Tibial nerve (tissue), 4 donors: ENCODE data around the gene SF3B4. TPM values are rescaled to one million over a fixed set of nuclear protein-coding genes. Genes with fewer than 3 reads are reported as not detected.
"Not testable (repeated sequence)": the region's sequence is repeated elsewhere in the genome, so short reads cannot be mapped to it uniquely, and the experiment has no call there.

Experiments used
- DNase-seq, 2 donors: peaks; one replicate each; pipeline ENCODE4 v3.0.0-alpha.2; 2019; ENCODE audit warnings: low spot score in 2 of 2
- H3K27ac ChIP-seq, 4 donors: fragments of 200-600 bp; sonication (generic) in 3 of 4; one replicate each; pipeline ENCODE4 v1.5.1; 2017 to 2019; ENCODE audit warnings: mild to moderate bottlenecking in 1 of 4
- H3K27me3 ChIP-seq, 2 donors: fragments of 200-600 bp; sonication (generic) in 1 of 2; one replicate each; pipeline versions ENCODE4 v1.5.1 to v1.6.0; 2017 to 2019
- H3K36me3 ChIP-seq, 3 donors: fragments of 200-600 bp; sonication (generic); one replicate each; pipeline ENCODE4 v1.5.1; 2018 to 2019
- H3K4me1 ChIP-seq, 4 donors: fragments of 200-600 bp; sonication (generic) in 3 of 4; one replicate each; pipeline ENCODE4 v1.5.1; 2017 to 2019
- H3K4me3 ChIP-seq, 4 donors: fragments of 200-600 bp; sonication (generic) in 3 of 4; one replicate each; pipeline ENCODE4 v1.5.1; 2017 to 2019; ENCODE audit warnings: mild to moderate bottlenecking in 1 of 4, moderate library complexity in 1 of 4
- H3K9me3 ChIP-seq, 4 donors: fragments of 200-600 bp; sonication (generic) in 3 of 4; one replicate each; pipeline ENCODE4 v1.5.1; 2017 to 2019
- CTCF ChIP-seq, 5 experiments: fragments of 200-600 bp in 3 of 5; fragments of 450-650 bp in 2 of 5; sonication (generic) in 3 of 5; IDR thresholded peaks; one replicate each; pipeline ENCODE4 v1.5.1; 2016 to 2019; ENCODE audit warnings: antibody characterized with exemption in 5 of 5, mild to moderate bottlenecking in 3 of 5, moderate library complexity in 2 of 5
- EP300 ChIP-seq, 2 donors: sonication (generic); formaldehyde crosslinking; IDR thresholded peaks; one replicate each; pipeline ENCODE4 v1.6.1; 2017; ENCODE audit warnings: antibody characterized with exemption in 2 of 2, mild to moderate bottlenecking in 1 of 2
- POLR2A ChIP-seq, 2 donors: fragments of 450-650 bp; IDR thresholded peaks; one replicate each; pipeline ENCODE4 v1.6.1; 2017; ENCODE audit warnings: antibody characterized with exemption in 2 of 2, mild to moderate bottlenecking in 2 of 2, moderate library complexity in 2 of 2
- WGBS, 2 donors: methylation state at CpG; one replicate each; pipeline ENCODE4 v1.1.5; 2018; 5-methylcytosine and 5-hydroxymethylcytosine counted together
- total RNA-seq, 4 donors: library from RNA; depleted of rRNA; stranded (reverse); fragments of >200 nt; gene quantifications; one replicate each; pipeline ENCODE4 v1.1.0, GENCODE V29; 2016

The SF3B4 gene
- total RNA-seq, 4 donors from 2014 or later = 6.3 to 14.3 (median 9.7) TPM

- H3K9me3 ChIP-seq = no peaks in the 10 kb centered on the region
- DNase-seq = no peak
- H3K36me3 ChIP-seq = no peaks in the 10 kb centered on the region
- TF ChIP-seq EP300 (IDR thresholded peaks at IDR 0.05) (no peak), CTCF (IDR thresholded peaks at IDR 0.05) (no peak), POLR2A (IDR thresholded peaks at IDR 0.05) (no peak)
- no peak overlapping the region for H3K27ac ChIP-seq
- H3K27me3 ChIP-seq = no peaks in the 10 kb centered on the region
- no peak overlapping the region for H3K4me3 ChIP-seq
- peaks cover 0 to 12% (median 2%) of the 10 kb centered on the region in 4 donors for H3K4me1 ChIP-seq
- WGBS, 2 donors = 90% methylated on average over 4 of the region's 4 CpGs
These were observed 31.0 kb downstream of the SF3B4 start for GRCh38 chr1:149896575-149896974.

- H3K4me3 ChIP-seq = peak overlapping the region; percentile 41 to 83 (median 68)
These were observed 38.7 kb downstream of the SF3B4 start for GRCh38 chr1:149888999-149889289.

GRCh38 chr1:149888247-149888998 is 39.2 kb downstream of the SF3B4 start:
- 2% methylated on average over 28 of the region's 28 CpGs for WGBS, 2 donors
- H3K9me3 ChIP-seq = no peaks in the 10 kb centered on the region
- TF ChIP-seq EP300 (IDR thresholded peaks at IDR 0.05) (no peak), CTCF (IDR thresholded peaks at IDR 0.05) (peak; percentile 45 to 75 (median 67))
- DNase-seq = peak; percentile 68 to 80
- H3K4me3 ChIP-seq = peak overlapping the region; percentile 41 to 83 (median 68)
- H3K27ac ChIP-seq = peak overlapping the region; percentile 95 to 100 (median 100)
- peaks cover 0 to 26% (median 14%) of the 10 kb centered on the region in 4 donors for H3K4me1 ChIP-seq
- H3K36me3 ChIP-seq = no peaks in the 10 kb centered on the region
- no peaks in the 10 kb centered on the region for H3K27me3 ChIP-seq

More at GRCh38 chr1:149888999-149889289, 38.7 kb downstream of the SF3B4 start:
- 14 to 17% methylated on average over 6 of the region's 6 CpGs for WGBS, 2 donors
- Histone ChIP-seq H3K4me1 (peaks cover 0 to 22% (median 12%) of the 10 kb centered on the region in 4 donors), H3K27me3 (no peaks in the 10 kb centered on the region), H3K36me3 (no peaks in the 10 kb centered on the region), H3K27ac (peak overlapping the region; percentile 95 to 100 (median 100)), H3K9me3 (no peaks in the 10 kb centered on the region)
- DNase-seq = peak in 1 of 2 donors; percentile 34
- no peak for TF ChIP-seq EP300 (IDR thresholded peaks at IDR 0.05)
- no peak for TF ChIP-seq CTCF (IDR thresholded peaks at IDR 0.05)
- no peak for TF ChIP-seq POLR2A (IDR thresholded peaks at IDR 0.05)

- no peaks in the 10 kb centered on the region for H3K27me3 ChIP-seq
- peak overlapping the region; percentile 95 to 100 (median 100) for H3K27ac ChIP-seq
- no peaks in the 10 kb centered on the region for H3K9me3 ChIP-seq
- peak; percentile 55 to 100 for TF ChIP-seq EP300 (IDR thresholded peaks at IDR 0.05)
- TF ChIP-seq POLR2A (IDR thresholded peaks at IDR 0.05) = peak; percentile 88 to 90
- TF ChIP-seq CTCF (IDR thresholded peaks at IDR 0.05) = peak in 2 of 5 experiments; percentile 24 to 34
- WGBS, 2 donors = 1% methylated on average over 36 to 46 of the region's 46 CpGs
- peak overlapping the region; percentile 63 to 89 (median 78) for H3K4me3 ChIP-seq
- no peaks in the 10 kb centered on the region for H3K36me3 ChIP-seq
- peaks cover 0 to 26% (median 14%) of the 10 kb centered on the region in 4 donors for H3K4me1 ChIP-seq
- DNase-seq = peak; percentile 61 to 88
These were observed 40.0 kb downstream of the SF3B4 start for GRCh38 chr1:149887456-149888246.

DNA sequence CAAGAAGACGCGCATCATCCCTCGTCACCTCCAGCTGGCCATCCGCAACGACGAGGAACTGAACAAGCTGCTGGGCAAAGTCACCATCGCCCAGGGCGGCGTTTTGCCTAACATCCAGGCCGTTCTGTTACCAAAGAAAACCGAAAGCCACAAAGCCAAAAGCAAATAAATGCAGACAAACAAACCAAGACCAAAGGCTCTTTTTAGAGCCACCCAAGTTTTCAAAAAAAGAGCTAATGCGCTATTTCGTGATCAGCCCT is 40.5 kb downstream of the SF3B4 start:
- not testable (repeated sequence) for H3K27me3 ChIP-seq, DNase-seq, H3K9me3 ChIP-seq, H3K36me3 ChIP-seq
- peaks cover 0 to 26% (median 14%) of the 10 kb centered on the region in 4 donors for H3K4me1 ChIP-seq
- peak overlapping the region; percentile 95 to 100 (median 100) for H3K27ac ChIP-seq
- WGBS, 2 donors = 0 to 1% methylated on average over 13 of the region's 13 CpGs
- H3K4me3 ChIP-seq = peak overlapping the region; percentile 63 to 89 (median 78)
